AG04449 (cell line): ENCODE data around the gene AIRE.

Experiments
- CTCF ChIA-PET: fragments of 350-600 bp; formaldehyde crosslinking; extraction: SDS; loops from one replicate; lab custom pipeline; 2021; ENCODE audit warnings: antibody characterized with exemption; lab: Yijun Ruan, JAX
- POLR2A ChIA-PET: fragments of 400-600, 350-600 bp; formaldehyde crosslinking; extraction: SDS; loops from one replicate; lab custom pipeline; 2020; ENCODE audit warnings: antibody characterized with exemption, inconsistent platforms; lab: Yijun Ruan, JAX
- DNase-seq: peaks from one replicate; pipeline ENCODE4 v3.0.0-alpha.2; 2010; ENCODE audit warnings: low read depth, low spot score
- H3K4me3 ChIP-seq: 2 replicates; pipeline ENCODE4 v1.5.1; 2011; ENCODE audit warnings: low read depth, mild to moderate bottlenecking, control low read depth, low read length
- TF ChIP-seq, protein P1 (sequence below): IDR thresholded peaks from one replicate; pipeline ENCODE4 v1.5.1; 2011; ENCODE audit warnings: mild to moderate bottlenecking, moderate library complexity, low read length, control low read depth, inconsistent platforms; ENCODE audit not compliant: insufficient read depth; ENCODE audit errors: missing control alignments

The AIRE gene

DNA sequence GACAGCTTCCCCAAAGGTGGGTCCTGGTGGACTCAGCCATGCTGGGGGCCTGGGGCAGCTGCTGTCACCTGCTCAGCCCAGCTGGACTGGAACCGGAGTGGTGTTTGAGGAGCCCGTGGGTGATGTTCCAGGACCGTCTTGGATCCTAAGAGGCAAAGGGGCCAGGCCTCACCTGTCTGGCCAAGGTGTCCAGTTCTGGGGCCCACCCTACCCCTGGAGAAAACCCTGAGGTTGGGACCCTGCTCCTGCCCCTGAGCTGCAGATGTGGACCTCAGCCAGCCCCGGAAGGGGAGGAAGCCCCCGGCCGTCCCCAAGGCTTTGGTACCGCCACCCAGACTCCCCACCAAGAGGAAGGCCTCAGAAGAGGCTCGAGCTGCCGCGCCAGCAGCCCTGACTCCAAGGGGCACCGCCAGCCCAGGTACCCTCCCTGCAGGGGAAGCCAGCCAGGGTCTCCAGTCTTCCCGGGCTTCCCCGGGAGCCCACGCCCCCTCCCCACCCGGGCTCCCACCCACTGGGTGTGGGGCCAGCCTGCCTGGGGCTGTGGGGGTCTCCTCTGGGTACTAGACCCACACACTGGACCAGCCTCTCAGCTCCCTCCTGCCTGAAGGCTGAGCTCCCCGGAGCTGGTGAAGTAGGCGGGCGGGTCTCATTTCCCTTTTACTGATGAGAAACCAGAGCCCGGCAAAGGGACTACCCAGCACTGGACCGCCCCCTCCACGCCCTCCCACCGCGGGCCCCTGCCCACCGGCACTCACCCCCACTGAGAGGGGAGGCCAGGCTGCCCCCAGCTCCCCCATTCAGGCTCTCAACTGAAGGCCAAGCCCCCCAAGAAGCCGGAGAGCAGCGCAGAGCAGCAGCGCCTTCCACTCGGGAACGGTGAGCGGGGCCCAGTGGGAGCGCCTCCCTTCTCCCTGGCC, 1.3 kb downstream of the AIRE start:
- TF ChIP-seq, protein P1, sequence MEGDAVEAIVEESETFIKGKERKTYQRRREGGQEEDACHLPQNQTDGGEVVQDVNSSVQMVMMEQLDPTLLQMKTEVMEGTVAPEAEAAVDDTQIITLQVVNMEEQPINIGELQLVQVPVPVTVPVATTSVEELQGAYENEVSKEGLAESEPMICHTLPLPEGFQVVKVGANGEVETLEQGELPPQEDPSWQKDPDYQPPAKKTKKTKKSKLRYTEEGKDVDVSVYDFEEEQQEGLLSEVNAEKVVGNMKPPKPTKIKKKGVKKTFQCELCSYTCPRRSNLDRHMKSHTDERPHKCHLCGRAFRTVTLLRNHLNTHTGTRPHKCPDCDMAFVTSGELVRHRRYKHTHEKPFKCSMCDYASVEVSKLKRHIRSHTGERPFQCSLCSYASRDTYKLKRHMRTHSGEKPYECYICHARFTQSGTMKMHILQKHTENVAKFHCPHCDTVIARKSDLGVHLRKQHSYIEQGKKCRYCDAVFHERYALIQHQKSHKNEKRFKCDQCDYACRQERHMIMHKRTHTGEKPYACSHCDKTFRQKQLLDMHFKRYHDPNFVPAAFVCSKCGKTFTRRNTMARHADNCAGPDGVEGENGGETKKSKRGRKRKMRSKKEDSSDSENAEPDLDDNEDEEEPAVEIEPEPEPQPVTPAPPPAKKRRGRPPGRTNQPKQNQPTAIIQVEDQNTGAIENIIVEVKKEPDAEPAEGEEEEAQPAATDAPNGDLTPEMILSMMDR = no peak
- CTCF ChIA-PET = interaction anchor here (5.5 kb wide), 1 partner anchor 10 kb away, joined by 36 read pairs; no protein-coding TSS in a partner anchor
- no peak overlapping the region for H3K4me3 ChIP-seq
- POLR2A ChIA-PET = no interaction called here
- DNase-seq = no peak

DNA sequence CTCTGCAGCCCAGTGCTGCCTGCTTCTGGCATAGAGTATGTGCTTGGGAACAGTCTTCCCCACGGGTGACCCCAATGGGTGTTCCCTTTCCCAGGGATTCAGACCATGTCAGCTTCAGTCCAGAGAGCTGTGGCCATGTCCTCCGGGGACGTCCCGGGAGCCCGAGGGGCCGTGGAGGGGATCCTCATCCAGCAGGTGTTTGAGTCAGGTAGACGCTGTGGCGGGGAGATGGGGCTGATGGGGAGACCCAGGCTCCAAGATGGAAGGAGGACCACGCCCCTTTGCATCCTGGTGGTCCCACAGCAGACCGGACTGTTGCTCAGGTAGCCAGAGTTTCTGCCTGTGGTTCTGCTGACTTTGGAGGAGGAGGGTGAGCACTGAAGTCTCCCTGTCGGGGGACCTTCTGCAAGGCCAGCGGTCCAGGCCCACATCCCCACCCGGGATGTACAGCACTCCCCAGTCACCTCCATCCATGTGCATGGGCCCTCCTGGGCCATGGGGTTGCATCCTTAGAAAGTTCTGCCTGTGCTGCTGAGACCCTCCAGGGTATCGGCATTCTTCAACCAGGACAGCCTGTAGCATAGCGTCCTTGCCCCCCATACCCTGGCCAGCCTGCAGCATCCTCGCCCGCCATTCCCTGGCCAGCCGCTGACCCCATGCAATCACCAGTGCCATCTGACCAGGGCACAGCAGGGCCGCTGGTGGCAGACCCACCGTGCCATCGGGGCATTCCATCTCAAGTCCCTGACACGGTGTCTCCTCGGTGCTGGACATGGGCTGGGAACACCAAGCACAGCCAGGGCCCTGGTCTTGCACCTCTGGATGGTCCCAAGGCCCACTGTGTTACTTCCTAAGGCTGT, 2.8 kb downstream of the AIRE start:
- ChIA-PET POLR2A (no interaction called here), CTCF (interaction anchor here (5.5 kb wide), 1 partner anchor 9 kb away, joined by 36 read pairs; no protein-coding TSS in a partner anchor)
- TF ChIP-seq, protein P1 = no peak
- DNase-seq = no peak
- no peak overlapping the region for H3K4me3 ChIP-seq

DNA sequence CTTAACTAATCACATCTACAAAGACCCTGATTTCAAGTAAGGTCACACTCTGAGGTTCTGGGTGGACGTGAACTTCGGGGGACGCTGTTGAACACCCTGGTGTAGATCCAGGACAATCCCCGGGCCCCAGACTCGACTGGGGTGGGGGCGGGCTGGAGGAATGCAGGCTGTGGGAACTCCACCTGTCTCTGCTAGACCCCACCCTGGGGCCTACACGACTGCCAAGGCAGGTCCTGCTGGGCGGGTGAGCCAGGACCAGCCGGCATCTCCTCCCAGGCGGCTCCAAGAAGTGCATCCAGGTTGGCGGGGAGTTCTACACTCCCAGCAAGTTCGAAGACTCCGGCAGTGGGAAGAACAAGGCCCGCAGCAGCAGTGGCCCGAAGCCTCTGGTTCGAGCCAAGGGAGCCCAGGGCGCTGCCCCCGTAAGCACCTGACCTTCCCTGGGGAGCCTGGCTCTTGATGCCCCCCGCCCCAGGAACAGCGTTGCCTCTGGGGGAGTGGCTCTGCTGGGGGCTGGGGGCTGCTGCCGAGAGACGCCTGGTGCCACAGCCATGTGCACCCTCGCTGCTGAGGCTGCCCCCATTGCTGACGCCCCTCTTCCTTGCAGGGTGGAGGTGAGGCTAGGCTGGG, 3.8 kb downstream of the AIRE start:
- TF ChIP-seq, protein P1 = no peak
- CTCF ChIA-PET = no interaction called here
- POLR2A ChIA-PET = no interaction called here
- no peak for DNase-seq
- no peak overlapping the region for H3K4me3 ChIP-seq

DNA sequence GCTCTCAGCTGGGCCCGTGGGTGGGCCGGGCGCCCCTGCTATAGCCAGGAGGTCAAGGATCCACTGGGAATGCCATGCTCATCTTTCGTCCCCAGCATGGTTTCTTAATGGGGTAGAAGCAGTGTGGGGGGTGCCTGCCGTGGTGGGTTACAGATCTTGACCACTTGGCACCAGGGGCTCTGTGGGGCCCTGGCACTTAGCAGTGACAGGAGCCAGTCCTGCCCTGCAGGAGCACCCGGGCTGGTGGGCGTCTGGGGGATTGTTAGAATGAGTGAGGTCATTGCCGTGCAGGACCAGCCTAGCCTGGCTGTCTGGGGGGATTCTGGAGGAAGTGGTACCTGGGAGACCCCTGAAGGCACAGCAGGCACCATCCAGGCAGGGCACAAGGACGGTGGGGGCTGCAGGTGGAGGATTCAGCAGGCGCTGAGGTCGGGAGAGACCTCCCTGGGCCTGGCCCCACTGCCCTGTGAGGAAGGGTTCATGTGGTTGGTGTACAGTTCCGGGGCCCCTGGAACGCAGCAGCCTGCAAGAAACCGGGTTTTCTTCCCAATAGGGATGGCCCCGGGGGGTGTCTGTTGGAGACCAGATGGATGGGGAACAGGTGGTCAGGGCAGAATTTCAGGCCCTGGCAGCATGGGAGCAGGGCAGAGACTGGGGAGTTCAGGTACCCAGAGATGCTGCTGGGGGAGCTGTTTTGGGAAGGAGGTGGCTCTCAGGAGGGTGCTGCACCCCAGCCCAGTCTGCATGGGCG, 4.8 kb downstream of the AIRE start:
- no peak for DNase-seq
- ChIA-PET CTCF (no interaction called here), POLR2A (no interaction called here)
- TF ChIP-seq, protein P1 = no peak
- no peak overlapping the region for H3K4me3 ChIP-seq

DNA sequence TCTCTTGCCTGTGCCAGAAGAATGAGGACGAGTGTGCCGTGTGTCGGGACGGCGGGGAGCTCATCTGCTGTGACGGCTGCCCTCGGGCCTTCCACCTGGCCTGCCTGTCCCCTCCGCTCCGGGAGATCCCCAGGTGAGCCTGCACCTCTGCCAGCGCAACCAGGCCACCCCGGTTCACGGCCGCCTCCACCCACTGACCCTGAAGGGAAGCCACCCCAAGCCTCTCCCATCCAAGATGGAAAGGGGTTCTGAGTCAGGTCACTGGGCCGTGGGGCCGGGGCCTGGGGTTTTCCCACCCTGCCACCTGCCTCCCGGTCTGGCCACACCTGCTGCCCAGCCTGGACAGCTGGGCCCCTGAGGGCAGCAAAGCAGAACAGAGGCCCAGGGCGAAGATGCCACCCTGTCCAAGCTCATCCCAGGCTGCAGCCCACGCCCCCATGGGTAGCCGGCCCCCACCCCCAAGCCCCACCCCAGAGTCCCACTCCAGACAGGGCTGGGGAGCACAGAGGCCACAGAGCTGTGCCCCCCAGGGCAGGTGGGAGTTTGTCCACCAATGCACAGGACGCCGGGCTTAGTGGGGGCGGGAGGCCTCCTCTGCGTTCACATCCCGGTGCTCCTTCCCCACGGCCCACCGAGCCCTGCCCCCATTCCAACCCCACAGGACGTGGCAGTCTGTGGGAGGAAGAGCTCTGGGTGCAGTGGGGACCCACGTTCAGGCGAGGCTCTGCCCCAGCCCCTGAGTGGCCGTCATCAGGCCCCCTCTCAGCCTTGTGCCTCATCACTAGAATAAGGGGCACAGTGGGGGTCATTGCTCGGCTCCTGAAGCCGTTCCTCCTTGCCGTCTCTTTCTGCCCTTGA, 5.6 kb downstream of the AIRE start:
- POLR2A ChIA-PET = no interaction called here
- no peak overlapping the region for H3K4me3 ChIP-seq
- no peak for DNase-seq
- TF ChIP-seq, protein P1 = no peak
- CTCF ChIA-PET = no interaction called here
